ENCODE data around the gene AMOTL1.

- TF ChIP-seq CTCF (IDR thresholded peaks at IDR 0.05) (no peak), POLR2A (IDR thresholded peaks at IDR 0.05) (no peak)
These were observed 22.0 kb downstream of the AMOTL1 start for GRCh38 chr11:94790197-94790596.
